HG03103 (cell line): ENCODE results near the gene TAS2R3.
A peak's percentile ranks its signal among the peaks of the same experiment; 100 is the strongest.
"Not testable (repeated sequence)": the region's sequence is repeated elsewhere in the genome, so short reads cannot be mapped to it uniquely, and the experiment has no call there.

Experiments
- ATAC-seq: cut with Tn5 transposase; IDR thresholded peaks from one replicate; pipeline ENCODE4 v1.9.1; 2021; ENCODE audit warnings: low read depth; ENCODE audit not compliant: unreplicated experiment

TAS2R3 gene

GRCh38 chr7:141763797-141764196 is at the start of gene TAS2R3:
TAS2R3 (plus strand) TSS chr7:141764097; CDS start chr7:141764159, 62 bp downstream.
- no peak for ATAC-seq

- no peak for ATAC-seq
These were observed 49.3 kb upstream of the TAS2R3 start for GRCh38 chr7:141714571-141714970.

GRCh38 chr7:141715018-141715417 is 48.9 kb upstream of the TAS2R3 start:
- ATAC-seq: no peak

- no peak for ATAC-seq
These were observed 47.9 kb upstream of the TAS2R3 start for GRCh38 chr7:141715794-141716689.

DNA sequence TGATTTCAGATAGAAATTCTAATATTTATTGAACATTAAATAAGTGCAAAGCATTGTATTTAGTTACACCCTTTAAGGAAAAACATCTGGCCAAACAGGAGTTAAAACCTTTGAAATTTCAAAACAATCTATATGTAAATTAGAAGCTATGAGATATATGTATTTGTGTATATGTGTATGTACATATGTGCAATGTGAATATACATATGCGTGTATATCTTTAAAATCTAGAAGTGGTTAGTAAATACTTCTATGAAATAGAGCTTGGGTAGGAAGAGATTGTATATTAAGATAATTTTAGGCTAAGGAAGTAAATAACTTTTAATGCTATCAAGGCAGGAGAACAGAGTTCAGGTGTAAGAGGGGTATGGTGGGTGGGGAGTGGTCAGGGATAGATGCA is 46.4 kb upstream of the TAS2R3 start:
- ATAC-seq: no peak

DNA sequence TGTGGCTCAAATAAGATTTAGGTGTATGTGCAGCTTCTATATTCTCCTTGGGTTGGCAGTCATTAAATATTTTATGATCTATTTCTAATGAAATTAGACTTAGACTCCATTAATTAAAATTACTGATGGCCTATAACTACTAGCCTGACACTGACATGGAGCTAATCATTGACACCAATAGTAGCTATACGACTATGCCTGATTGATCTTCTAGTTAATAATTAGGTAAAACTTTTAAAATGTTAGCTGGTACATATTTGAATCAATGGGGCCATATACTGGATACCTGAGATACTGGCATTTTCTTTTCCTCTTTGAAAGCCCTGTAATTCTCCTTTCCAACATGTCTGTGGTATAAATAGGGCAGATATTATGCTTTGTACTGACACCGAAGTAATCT is 41.4 kb upstream of the TAS2R3 start:
- no peak for ATAC-seq

- no peak for ATAC-seq
These were observed 34.9 kb upstream of the TAS2R3 start for GRCh38 chr7:141729020-141729419.

DNA sequence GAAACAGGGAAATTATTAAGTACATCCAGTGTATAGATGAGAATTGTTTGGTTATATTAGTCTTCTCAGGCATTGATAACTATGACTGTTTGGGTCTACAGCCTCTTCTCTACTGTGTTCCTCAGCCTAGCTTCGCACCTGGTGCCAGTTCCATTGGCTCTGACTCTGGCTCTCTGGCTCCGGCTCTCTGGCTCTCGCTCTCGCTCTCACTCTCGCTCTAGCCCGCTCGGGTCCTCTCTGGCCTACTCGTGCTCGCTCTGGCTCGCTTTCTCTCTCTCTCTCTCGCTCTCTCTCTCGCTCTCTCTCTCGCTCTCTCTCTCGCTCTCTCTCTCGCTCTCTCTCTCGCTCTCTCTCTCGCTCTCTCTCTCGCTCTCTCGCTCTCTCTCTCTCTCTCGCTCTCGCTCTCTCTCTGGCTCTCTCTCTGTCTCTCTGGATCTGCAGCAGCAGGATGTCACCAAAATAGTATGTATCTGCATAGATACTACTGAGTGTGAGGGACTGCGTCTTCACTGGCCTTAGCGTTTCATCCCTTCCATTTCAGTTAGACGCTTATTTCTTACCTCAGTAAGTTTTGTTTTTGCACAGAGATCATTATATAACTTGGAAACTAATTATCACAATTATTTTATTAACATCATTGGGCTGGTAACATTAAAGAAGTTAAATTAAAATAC is 32.3 kb upstream of the TAS2R3 start:
- no peak for ATAC-seq

DNA sequence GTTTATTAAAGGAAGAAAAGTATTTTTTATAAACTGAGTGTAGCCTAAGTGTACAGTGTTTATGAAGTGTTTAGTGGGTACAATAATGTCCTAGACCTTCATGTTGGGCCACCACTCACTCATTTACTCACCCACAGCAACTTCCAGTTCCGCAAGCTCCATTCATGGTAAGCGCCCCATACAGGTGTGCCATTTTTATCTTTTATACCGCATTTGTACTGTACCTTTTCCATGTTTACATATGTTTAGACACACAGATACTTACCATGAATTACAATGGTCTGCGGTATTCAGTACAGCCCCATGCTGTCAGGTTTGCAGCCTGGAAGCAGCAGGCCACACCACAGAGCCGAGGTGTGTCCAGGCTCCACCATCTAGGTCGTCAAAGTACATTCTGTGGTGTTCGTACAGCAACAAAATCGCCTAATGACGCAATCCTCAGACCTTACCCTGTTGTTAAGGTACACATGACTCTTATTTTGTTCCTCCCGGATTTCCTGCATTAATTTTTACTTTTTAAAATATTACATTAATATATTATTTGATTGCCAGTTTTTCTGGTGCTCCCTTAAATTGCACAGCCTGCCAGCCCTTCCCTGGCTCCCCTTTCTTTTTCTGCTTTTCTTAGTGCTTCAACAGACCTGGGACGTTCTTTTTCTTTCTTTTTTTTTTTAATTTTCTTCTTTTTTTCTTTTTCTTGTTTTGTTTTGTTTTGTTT is 26.6 kb upstream of the TAS2R3 start:
- ATAC-seq: no peak

- ATAC-seq: peak; percentile 87
These were observed 25.9 kb upstream of the TAS2R3 start, which contains the start of gene SSBP1 for GRCh38 chr7:141737836-141738591. SSBP1 (plus strand) TSS chr7:141738358; CDS start chr7:141739167, 809 bp downstream.

DNA sequence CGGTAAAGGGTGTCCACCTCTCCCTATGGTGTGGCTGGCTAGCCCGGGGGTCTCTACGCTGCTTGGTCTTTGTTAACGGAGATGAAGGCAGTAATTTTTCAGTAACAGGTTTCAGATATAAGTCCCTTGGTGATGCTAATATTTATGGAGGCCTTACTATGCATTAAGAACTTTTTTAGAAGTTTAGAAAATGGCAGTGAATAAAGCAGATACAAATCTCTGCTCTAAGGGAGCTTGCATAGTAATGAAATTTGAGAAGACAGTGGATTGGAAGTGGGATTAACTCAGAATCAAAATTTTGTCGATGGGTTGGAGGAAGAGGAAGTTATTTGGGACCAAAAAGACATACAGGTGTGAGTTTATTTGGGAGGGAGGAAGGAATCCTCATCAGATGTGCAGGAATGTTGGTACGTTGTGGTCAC is 25.3 kb upstream of the TAS2R3 start:
- no peak for ATAC-seq

DNA sequence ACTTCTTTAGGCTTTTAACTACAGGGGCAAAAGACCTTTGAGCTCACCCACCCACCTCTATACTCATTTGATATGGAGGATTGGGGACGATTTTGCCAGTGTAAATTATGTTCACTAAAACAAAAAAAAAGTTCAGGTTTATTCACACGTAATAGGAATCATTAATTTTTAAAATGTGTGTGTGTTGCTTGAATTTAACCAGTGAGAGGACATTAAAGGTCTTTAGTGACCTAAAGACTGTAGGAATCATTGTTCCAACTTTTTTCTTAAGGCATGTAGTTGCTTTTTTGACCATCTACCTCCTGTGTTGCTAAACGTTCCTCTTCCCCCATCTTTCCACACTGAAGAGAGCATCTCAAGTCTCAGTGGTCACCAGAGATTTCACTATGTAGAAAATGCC is 24.6 kb upstream of the TAS2R3 start:
- ATAC-seq: no peak

- no peak for ATAC-seq
These were observed 21.7 kb upstream of the TAS2R3 start for GRCh38 chr7:141742229-141742628.

DNA sequence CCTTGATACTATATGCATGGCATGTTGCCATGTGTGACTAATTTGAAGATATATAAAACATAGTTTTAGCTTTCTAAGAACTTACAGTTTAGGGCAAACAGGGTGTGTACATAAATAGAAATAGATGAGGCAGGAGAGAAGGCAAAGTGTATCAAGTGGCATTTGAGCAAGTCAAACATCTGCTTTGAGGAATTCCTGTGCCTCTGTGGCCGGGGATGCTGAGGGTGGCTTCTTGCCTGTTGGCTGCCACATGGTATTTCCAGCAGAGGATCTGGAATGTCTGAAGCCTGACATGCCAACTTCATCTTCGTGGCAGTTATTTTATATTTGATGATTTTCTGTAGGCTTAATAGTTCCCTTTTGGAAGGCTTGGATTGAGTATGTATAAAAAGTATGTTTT is 19.8 kb upstream of the TAS2R3 start:
- no peak for ATAC-seq

DNA sequence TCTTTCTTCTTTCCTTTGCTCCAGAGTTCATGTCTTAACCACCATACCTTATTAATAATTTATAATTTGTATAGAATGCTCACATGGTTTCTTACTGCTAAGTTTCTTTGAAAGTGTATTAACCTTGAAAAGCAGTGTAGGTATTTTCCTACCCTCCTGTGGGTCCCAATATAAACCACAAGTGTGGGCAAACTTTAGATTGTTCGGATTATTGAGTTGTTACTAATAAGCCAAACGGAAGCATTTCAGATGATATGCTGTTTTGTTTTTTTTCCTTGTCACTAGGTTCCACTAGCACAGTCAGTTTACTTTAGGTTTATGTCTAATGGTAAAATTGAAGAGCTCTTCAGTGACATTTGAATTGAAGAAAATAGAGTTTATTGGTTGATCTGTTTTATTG is 15.5 kb upstream of the TAS2R3 start:
- no peak for ATAC-seq

DNA sequence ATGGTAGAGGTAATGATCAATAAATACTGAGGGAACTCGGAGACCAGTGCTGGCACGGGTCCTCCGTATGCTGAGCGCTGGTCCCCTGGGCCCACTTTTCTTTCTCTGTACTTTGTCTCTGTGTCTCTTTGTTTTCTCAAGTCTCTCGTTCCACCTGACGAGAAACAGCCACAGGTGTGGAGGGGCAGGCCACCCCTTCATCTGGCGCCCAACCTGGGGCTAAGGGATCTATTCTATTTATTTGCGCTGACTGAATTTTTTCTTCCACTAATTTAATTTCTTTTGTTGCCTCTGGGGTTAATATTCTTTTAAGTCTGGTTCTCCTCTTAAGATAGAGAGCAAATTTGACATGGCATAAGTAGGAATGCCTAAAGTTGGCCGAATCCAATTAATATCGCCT is 12.0 kb upstream of the TAS2R3 start:
- ATAC-seq: not testable (repeated sequence)

- no peak for ATAC-seq
These were observed 11.3 kb upstream of the TAS2R3 start for GRCh38 chr7:141752634-141753033.

DNA sequence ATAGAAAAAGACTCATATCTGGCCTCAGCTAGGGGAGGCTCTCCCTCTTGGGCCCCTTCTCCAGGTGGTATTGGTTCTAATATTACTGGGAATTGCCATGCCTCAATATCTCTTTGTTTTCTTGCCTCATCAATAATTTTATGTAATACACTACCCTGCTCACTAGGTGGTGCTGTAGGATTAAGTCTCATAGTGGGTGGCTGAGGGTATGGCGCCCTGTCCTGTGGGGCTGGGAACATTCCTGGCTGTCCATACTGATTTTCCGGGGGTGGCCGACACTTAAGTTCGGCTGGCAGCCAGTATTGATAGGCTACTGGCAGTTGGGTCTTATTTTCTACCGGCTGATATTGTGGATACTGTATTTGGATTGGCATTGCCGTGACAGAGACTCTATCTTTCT is 9.0 kb upstream of the TAS2R3 start:
- ATAC-seq: no peak

GRCh38 chr7:141770083-141770583 is 6.2 kb downstream of the TAS2R3 start:
- ATAC-seq: not testable (repeated sequence)

- no peak for ATAC-seq
These were observed 12.5 kb downstream of the TAS2R3 start, which contains the start of gene TAS2R4 for GRCh38 chr7:141776374-141776773. TAS2R4 (plus strand) TSS chr7:141776674; CDS start chr7:141778489, 1,815 bp downstream.
